IPS-18a (cell line): Measurements from ENCODE around the gene AVPR1A.

ENCODE experiments used
- H3K27ac ChIP-seq: one replicate; pipeline ENCODE4 v1.5.1; 2013; ENCODE audit warnings: low read length
- H3K27me3 ChIP-seq: one replicate; pipeline ENCODE4 v1.6.1; 2013; ENCODE audit warnings: mild to moderate bottlenecking, low read length; ENCODE audit not compliant: control insufficient read depth, insufficient read depth
- H3K36me3 ChIP-seq: one replicate; pipeline ENCODE4 v1.6.1; 2013; ENCODE audit warnings: low read depth, low read length; ENCODE audit not compliant: control insufficient read depth
- H3K4me1 ChIP-seq: one replicate; pipeline ENCODE4 v1.6.1; 2013; ENCODE audit warnings: low read depth, low read length; ENCODE audit not compliant: control insufficient read depth
- H3K4me3 ChIP-seq: one replicate; pipeline ENCODE4 v1.5.1; 2013; ENCODE audit warnings: low read length
- H3K9ac ChIP-seq: one replicate; pipeline ENCODE4 v1.6.1; 2013; ENCODE audit warnings: mild to moderate bottlenecking, low read length, moderate library complexity
- H3K9me3 ChIP-seq: one replicate; pipeline ENCODE4 v1.6.1; 2013; ENCODE audit warnings: low read depth, low read length; ENCODE audit not compliant: control insufficient read depth

AVPR1A gene

DNA sequence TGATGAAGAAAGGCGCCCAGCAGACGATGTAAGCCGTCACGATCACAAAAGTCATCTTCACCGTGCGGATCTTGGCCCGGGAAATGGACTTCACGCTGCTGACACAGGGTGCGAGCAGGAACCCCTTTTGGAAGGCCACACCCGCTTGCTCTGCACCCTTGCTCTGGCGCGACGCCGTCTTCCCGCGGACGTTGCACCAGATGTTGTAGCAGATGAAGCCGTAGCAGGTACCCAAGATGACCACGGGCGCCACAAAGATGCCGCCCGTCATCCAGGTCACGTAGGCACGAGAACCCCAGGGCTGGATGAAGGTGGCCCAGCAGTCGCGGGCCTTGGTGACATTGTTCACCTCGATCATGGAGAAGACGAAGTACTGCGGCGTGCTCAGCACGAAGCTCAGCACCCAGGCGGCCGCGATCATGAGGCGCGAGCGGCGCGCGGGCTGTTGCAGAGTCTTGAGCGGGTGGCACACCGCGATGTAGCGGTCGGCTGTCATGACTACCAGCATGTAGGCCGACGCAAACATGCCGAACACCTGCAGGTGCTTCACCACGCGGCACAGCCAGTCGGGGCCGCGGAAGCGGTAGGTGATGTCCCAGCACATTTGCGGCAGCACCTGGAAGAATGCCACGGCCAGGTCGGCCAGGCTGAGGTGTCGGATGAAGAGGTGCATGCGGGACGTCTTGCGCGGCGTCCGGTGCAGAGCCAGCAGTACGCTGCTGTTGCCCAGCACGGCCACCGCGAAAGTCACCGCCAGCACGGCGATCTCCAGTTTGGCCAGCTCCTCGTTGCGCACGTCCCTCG is 890 bp downstream of the AVPR1A start:
- H3K27ac ChIP-seq = no peak overlapping the region
- no peaks in the 10 kb centered on the region for H3K9me3 ChIP-seq
- no peaks in the 10 kb centered on the region for H3K36me3 ChIP-seq
- H3K4me1 ChIP-seq = peaks cover 13% of the 10 kb centered on the region
- peaks cover 63% of the 10 kb centered on the region for H3K27me3 ChIP-seq
- peak overlapping the region; percentile 65 for H3K4me3 ChIP-seq
- H3K9ac ChIP-seq = peak overlapping the region; percentile 19

DNA sequence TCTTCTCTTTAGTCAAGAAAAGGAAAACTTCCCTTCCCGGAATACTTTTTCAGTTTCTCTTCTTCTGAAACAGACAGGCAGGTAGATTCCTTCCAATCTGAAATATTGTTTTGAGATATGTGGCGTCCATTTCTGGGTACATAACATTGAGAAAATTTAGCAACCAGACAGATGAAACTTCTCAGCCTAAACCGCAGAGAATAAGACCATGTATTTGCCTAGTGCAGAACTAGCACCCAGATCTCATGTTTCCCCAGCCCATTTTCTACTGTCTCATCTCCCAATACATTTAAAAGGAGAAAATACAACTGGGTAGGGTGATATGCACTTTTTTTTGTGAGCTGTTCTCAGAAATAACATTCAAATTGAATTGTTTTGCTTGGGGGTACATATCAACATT is 6.4 kb downstream of the AVPR1A start:
- Histone ChIP-seq H3K36me3 (no peaks in the 10 kb centered on the region), H3K27me3 (peaks cover 32% of the 10 kb centered on the region), H3K4me3 (no peak overlapping the region), H3K27ac (no peak overlapping the region), H3K9me3 (no peaks in the 10 kb centered on the region), H3K4me1 (peaks cover 2% of the 10 kb centered on the region), H3K9ac (no peak overlapping the region)

DNA sequence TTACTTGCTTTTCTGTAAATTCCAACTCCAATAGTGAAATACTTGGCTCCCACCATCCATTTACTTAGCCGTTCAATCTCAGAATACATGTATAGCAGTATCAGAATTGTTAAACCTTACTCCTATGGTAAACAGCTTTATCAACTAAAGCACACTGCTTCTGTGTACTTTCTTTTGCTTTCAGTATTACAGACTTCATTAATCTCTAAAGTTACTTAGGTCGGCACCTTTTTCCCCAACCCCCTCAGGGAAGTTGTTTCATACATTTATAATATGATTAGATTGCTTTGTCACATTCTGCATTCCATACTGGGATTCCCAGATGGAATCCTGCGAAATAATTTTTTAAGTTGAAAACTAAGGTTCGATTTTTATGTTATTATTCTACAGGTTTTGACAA is 12.5 kb downstream of the AVPR1A start:
- H3K4me1 ChIP-seq = no peaks in the 10 kb centered on the region
- H3K27ac ChIP-seq = no peak overlapping the region
- no peak overlapping the region for H3K4me3 ChIP-seq
- no peaks in the 10 kb centered on the region for H3K9me3 ChIP-seq
- no peaks in the 10 kb centered on the region for H3K36me3 ChIP-seq
- no peak overlapping the region for H3K9ac ChIP-seq
- H3K27me3 ChIP-seq = no peaks in the 10 kb centered on the region

DNA sequence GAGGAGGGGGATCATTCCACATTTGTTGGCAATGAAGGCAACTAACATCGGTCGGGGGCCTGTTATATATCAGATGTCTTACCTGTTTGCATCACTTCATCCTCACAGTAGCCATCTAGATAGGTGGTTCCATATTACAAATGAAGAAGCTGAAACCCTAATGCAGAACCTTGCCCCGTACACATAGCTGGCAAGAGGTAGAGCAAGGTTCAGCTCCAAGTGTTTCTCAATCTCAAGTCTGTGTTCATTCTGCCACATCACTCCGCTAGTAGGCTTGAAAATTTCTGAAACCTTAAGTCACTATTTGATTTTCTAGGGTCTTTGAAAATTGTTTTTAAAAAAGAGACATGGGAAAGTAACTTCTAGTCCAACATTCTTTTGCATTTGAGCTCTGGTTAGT is 17.0 kb downstream of the AVPR1A start:
- Histone ChIP-seq H3K27ac (no peak overlapping the region), H3K27me3 (no peaks in the 10 kb centered on the region), H3K36me3 (no peaks in the 10 kb centered on the region), H3K9ac (no peak overlapping the region), H3K9me3 (no peaks in the 10 kb centered on the region), H3K4me3 (no peak overlapping the region), H3K4me1 (no peaks in the 10 kb centered on the region)

DNA sequence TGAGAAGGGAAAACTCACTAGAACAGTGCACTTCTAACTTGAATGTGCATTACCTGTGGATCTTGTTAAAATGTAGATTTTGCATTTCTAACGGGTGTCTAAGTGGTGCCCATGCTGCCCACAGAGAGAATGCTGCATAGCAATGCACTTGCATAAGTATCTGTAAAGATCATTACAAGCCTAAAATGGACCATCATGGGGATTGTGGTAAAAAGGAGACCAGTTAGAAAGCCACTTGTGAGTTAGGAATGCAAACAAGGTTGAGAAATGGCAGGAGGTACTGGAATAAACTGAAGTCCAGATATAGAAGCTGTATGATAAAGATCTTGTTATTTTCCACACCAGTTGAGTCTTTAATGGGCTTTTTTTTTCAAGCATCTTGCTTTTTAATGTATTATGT is 18.8 kb downstream of the AVPR1A start:
- no peaks in the 10 kb centered on the region for H3K4me1 ChIP-seq
- H3K4me3 ChIP-seq = no peak overlapping the region
- no peak overlapping the region for H3K27ac ChIP-seq
- H3K9me3 ChIP-seq = no peaks in the 10 kb centered on the region
- H3K36me3 ChIP-seq = no peaks in the 10 kb centered on the region
- H3K27me3 ChIP-seq = no peaks in the 10 kb centered on the region
- no peak overlapping the region for H3K9ac ChIP-seq

DNA sequence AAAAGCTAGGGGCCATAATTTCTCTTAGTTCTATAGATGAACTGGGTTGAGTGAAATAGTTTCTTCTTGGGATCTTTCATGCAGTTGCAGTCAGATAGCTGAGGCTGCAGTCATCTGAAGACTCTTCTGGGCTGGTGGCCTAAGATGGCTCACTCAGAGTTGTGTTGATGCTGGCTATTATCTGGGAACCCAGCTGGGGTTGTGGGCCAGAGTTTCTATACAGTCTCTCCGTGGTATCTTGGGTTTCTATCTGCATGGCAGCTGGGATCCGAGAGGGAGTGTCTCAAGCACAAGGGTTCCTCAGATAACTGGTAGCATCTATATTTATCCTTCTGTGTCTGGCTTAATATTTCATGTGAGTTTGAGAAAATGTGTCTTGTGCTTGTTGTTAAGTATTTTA is 21.1 kb downstream of the AVPR1A start:
- Histone ChIP-seq H3K27ac (no peak overlapping the region), H3K9ac (no peak overlapping the region), H3K27me3 (no peaks in the 10 kb centered on the region), H3K4me1 (no peaks in the 10 kb centered on the region), H3K4me3 (no peak overlapping the region), H3K9me3 (no peaks in the 10 kb centered on the region), H3K36me3 (no peaks in the 10 kb centered on the region)

DNA sequence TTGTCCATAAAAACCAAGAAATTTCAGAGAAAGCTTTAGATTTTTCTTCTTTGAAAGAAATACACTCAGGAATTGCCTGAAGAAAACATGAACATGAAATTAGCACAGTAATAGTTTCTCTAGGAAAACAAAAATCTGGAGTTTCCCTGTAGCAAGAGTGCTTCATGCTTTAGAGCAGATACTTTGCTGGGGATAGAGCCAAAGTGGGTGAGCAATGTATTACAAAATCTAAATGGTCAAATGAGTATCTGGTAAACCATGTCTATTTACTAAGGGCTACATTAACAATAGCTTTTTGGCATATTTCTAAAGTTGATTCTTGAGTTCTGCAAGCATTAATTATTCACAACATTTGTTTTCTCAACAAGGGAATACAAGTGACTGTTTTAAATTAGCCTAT is 26.2 kb downstream of the AVPR1A start:
- Histone ChIP-seq H3K4me1 (no peaks in the 10 kb centered on the region), H3K4me3 (no peak overlapping the region), H3K9me3 (no peaks in the 10 kb centered on the region), H3K36me3 (no peaks in the 10 kb centered on the region), H3K9ac (no peak overlapping the region), H3K27me3 (no peaks in the 10 kb centered on the region), H3K27ac (no peak overlapping the region)

DNA sequence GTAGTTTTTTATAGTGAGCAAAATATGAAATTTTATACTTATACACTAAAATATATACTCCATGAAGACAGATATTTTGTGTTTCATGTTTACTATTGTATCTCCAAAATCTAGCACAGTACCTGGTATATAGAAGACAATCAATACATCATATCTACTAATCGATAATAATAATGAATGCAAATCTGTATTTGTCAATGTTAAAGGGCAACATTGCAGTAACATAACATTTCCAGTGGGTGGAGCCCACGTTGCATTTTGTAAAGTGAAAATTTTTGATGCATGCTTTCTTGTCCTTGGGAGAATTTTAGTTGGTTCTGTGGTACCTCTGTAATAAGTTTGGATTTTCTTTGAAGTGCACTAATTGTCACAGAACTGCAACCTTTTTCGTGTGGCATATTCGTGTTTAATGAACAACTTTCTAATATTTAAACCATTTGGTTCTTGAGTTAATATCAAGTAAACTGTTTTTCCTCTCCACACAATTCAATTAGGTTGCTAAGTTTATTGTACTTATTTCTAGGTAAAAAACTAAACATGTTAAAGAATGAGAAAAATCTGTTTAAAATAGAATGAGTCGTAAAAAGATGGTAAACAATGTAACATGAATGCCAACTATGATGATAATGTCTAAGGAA is 47.4 kb downstream of the AVPR1A start:
- H3K9ac ChIP-seq = no peak overlapping the region
- H3K4me1 ChIP-seq = no peaks in the 10 kb centered on the region
- no peak overlapping the region for H3K27ac ChIP-seq
- H3K9me3 ChIP-seq = peaks cover 5% of the 10 kb centered on the region
- no peaks in the 10 kb centered on the region for H3K27me3 ChIP-seq
- no peak overlapping the region for H3K4me3 ChIP-seq
- H3K36me3 ChIP-seq = no peaks in the 10 kb centered on the region

DNA sequence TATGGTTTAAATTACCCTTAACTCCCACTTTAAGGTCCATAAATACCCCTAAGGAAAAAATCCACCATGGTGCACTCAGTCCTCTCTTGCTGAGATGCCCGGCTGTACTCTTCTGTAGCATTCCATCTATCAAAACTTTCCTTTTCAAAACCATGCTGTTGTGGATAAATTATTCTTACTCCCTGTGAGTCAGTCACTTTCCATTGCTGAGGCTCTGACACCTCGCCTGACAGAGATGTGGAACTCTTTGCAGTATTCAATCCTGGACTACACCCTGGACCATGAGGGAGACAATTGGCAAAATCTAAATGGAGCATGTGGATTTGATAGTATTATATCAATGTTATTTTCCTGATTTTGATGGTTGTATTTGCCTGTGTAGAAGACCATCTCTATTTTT is 49.1 kb downstream of the AVPR1A start:
- Histone ChIP-seq H3K36me3 (no peaks in the 10 kb centered on the region), H3K4me1 (no peaks in the 10 kb centered on the region), H3K27ac (no peak overlapping the region), H3K9me3 (peaks cover 5% of the 10 kb centered on the region), H3K4me3 (no peak overlapping the region), H3K9ac (no peak overlapping the region), H3K27me3 (no peaks in the 10 kb centered on the region)

DNA sequence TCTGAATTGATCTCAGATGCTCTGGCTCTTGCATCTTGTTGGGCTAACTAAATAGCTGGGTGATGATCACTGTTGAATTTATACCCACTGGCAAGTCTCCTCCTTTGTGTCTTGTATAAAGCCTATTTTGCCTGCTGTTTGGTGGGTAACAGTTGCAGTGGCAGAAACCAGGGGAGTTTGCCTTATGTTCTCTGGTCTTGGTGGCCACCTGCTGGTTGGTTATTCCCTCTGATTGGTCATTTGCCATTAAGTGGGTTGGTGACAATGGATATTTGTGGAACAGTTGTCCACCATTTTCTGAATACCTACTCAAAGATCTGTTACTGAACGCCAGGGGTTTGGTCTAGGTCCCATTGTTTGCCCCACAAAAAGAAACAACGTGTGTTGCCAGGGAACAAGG is 52.1 kb downstream of the AVPR1A start:
- Histone ChIP-seq H3K27me3 (no peaks in the 10 kb centered on the region), H3K27ac (no peak overlapping the region)

DNA sequence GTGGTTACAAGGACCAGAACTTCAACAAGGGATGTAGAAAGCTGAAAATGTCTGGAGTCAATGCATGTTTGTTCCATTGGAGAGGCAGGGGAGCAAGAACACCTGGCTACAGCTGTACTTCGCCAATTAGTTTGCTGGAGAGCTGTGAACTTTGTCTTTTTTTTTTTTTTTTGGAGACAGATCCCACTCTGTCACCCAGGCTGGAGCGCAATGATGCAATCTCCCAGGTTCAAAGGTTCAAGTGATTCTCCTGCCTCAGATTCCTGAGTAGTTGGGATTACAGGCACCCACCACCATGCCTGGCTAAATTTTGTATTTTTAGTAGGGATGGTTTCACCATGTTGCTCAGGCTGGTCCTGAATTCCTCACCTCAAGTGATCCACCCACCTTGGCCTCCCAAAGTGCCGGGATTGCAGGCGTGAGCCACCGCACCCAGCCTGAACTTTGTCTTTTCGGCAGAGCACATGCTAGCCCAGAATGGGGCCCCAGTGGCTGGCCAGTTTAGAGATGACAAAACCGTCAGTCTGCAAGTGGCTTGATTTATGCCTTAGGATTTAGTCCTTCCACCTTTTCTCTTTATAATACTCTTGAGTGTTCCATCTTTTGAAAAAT is 55.5 kb downstream of the AVPR1A start:
- H3K36me3 ChIP-seq = no peaks in the 10 kb centered on the region
- no peak overlapping the region for H3K4me3 ChIP-seq
- H3K4me1 ChIP-seq = no peaks in the 10 kb centered on the region
- H3K9ac ChIP-seq = no peak overlapping the region
- no peaks in the 10 kb centered on the region for H3K27me3 ChIP-seq
- no peaks in the 10 kb centered on the region for H3K9me3 ChIP-seq
- no peak overlapping the region for H3K27ac ChIP-seq

More for the DNA sequence above, 52.1 kb downstream of the AVPR1A start:
- Histone ChIP-seq H3K9ac (no peak overlapping the region), H3K4me3 (no peak overlapping the region), H3K9me3 (no peaks in the 10 kb centered on the region), H3K36me3 (no peaks in the 10 kb centered on the region), H3K4me1 (no peaks in the 10 kb centered on the region)

DNA sequence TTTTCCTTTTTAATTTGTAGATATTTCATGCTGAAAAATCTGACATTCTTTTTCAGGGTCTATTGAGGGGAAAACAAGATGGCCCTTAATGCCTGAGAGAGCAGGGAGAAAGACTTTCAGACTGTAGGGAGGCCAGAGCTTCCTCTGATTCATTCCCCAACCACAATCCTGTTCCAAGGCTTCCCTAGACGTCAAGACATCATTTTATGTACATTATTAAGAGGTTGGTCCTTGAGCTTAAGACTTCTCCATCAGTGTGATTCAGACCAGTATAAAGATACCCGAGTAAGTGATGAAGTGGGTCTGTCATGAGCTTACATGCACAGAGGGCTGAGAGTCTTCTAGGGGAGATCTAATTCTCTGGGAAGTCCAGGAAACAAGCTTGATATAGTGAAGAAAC is 57.3 kb downstream of the AVPR1A start:
- Histone ChIP-seq H3K4me3 (no peak overlapping the region), H3K9me3 (no peaks in the 10 kb centered on the region), H3K36me3 (no peaks in the 10 kb centered on the region), H3K9ac (no peak overlapping the region), H3K27ac (no peak overlapping the region), H3K27me3 (no peaks in the 10 kb centered on the region), H3K4me1 (no peaks in the 10 kb centered on the region)
